HG03558 (cell line): Measurements from ENCODE around the gene CENPF.
"Not testable (repeated sequence)": the region's sequence is repeated elsewhere in the genome, so short reads cannot be mapped to it uniquely, and the experiment has no call there.

Source experiments
- ATAC-seq: cut with Tn5 transposase; IDR thresholded peaks from one replicate; pipeline ENCODE4 v1.9.1; 2021; ENCODE audit warnings: moderate number of reproducible peaks; ENCODE audit not compliant: unreplicated experiment; ENCODE audit errors: extremely low read depth

The CENPF gene

DNA sequence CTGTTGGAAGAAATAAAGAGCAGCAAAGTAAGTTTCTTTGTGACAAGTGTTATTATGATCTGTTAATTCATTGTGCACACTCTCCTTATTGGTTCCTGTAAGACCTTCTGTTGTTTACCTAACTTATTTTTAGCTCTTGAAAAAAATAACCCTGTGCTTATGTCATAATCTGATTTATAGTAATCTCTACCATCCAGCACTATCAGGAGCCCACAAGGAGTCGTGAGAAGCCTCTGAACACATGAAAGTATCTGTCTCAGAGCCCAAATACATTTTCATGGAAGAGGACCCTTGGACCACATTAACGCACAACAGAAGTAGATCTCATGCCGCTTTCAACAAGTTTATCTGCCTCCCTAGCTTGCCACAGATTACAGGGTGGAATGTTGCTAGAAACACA is 45.8 kb downstream of the CENPF start:
- ATAC-seq: no peak

- ATAC-seq: no peak
Observed at GRCh38 chr1:214649607-214650006, 46.6 kb downstream of the CENPF start.

DNA sequence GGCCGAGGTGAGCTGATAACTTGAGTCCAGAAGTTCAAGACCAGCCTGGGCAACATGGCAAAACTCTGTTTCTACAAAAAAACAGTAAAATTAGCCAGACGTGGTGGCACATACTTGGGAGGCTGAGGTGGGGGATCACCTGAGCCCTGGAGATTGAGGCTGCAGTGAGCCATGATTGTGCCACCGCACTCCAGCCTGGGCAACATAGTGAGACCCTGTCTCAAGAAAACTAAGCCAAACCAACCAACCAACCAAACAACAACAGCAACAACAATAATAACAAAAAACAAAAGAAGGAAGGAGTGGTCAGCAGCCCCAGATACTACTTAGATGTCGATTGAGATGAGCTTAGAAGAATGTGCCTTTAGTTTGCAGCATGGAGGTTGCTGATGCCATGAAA is 47.7 kb downstream of the CENPF start:
- ATAC-seq: no peak

GRCh38 chr1:214657299-214657698 is 54.3 kb downstream of the CENPF start:
- no peak for ATAC-seq

DNA sequence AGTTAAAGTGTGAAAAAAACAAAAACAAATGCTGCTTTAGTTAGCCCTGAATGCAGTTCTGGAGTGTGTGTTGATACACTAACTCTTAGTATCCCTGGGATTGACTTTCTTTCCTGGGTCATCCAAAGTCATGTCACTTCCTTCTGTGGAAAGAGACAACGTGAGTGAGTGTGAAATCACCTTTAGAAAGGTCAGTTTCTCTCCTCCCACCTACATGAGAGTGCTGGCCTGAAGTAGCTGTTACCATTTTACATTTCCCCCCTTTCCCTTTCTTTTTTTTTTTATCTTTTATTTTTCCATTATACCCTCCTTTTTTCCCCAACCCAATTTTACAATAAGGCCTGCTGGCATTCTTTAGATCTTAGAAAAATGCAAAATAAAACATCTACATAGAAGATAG is 55.2 kb downstream of the CENPF start:
- ATAC-seq: no peak

- no peak for ATAC-seq
Observed at GRCh38 chr1:214658785-214659184, 55.8 kb downstream of the CENPF start.

GRCh38 chr1:214660190-214660589 is 57.2 kb downstream of the CENPF start:
- ATAC-seq: no peak

DNA sequence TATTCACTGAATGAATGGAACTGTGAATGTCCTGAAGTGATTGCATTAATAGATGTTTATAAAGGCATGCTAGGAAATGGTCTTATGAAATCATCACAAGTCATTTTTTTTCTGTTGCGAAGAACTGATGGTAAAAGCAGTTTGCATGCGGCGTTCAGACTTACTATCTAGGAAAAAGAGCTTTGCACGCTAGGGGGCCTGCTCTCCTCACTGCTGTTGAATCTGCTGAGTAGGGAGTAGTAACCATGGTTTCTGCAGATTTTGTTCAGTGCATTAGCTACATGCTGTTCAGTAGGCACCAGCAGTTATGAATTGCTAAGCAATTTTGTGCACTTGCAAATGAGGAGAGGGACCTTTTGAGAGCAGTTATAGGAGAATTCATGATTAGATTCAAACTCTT is 57.9 kb downstream of the CENPF start:
- no peak for ATAC-seq

DNA sequence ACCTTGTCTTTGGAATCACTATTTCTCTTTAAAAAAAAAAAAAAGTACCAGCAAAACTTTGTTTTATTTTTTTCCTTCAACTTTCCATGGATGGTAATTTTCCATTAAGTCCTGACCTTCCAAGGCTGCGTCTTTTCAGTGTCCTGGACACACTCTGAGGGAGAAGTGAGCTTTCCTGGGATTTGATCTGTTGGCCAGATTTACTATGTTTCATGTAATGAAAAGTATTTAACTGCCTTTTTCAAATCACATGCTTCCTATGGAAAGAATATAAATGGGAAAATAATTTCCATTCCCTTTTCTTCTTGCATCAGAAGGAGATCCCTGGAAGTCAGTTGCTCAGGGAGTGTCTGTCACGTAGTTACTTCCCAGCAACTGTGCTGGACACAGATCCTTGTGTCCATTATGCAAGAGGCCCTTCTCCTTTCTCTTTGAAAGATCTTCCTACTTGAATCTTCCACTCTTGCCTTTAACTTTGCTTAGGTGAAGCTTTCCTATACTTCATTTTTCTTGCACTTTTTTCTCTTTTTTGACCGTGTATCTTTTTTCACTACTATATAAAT is 59.3 kb downstream of the CENPF start:
- ATAC-seq: no peak

GRCh38 chr1:214664651-214665433 is 61.8 kb downstream of the CENPF start:
- ATAC-seq: no peak

GRCh38 chr1:214665606-214666110 is 62.7 kb downstream of the CENPF start:
- no peak for ATAC-seq

DNA sequence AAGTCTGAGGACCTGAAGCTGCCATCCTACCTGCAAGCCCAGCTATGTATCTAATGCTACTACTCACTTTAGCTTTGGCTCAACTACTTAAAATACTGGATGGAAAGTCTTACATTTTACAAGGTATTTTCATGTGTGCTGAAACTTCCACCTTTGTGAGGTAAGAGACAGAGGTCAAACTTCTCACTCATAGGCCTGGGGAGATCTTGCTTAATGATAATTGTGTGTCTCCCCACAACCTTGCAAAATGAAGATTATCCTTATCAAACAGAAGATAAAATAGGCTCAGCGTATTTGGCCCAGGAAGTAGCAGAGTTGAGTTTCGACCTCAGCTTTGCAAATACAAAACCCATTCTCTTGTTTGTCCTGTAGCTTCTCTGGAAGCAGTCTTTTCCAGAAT is 63.7 kb downstream of the CENPF start:
- no peak for ATAC-seq

DNA sequence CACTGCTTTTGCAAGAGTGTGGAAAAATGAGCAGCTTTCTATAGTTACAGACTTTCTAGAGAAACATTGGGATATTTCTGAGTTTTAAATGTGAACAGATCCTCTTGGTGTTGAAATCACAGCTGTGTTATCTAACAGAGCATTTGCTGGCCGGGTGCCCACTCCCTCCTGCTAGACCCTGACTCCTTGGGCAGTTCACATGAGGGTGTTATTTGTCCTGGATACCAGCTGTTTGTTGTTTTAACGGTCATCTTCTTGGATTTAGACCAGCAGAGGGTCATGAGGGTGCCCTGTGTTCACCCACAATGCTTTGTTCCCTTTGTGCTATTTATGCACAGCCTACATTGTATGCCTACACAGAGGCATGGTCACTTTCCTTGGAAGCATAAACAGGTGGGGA is 67.1 kb downstream of the CENPF start:
- no peak for ATAC-seq

GRCh38 chr1:214673029-214673428 is 70.0 kb downstream of the CENPF start:
- ATAC-seq: not testable (repeated sequence)

DNA sequence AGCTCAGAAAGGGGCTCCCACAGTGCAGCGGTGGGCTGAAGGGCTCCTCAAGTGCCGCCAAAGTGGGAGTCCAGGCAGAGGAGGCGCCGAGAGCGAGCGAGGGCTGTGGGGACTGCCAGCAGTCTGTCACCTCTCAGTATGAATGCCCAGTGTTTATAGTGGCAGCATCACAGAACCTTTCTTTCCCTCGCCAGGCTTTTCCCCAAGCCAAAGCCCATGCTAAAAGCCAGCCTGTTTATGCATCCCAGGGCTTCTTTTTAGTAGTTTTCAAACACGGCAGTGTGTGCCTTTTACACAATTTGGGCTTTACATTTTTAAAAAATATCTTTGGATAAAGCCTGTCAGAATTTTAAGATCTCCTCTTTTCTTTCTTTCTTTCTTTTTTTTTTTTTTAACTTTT is 70.6 kb downstream of the CENPF start:
- no peak for ATAC-seq

GRCh38 chr1:214675524-214675923 is 72.5 kb downstream of the CENPF start:
- not testable (repeated sequence) for ATAC-seq

- ATAC-seq: no peak
Observed at GRCh38 chr1:214676747-214677146, 73.8 kb downstream of the CENPF start.

GRCh38 chr1:214677945-214678344 is 75.0 kb downstream of the CENPF start:
- ATAC-seq: no peak

DNA sequence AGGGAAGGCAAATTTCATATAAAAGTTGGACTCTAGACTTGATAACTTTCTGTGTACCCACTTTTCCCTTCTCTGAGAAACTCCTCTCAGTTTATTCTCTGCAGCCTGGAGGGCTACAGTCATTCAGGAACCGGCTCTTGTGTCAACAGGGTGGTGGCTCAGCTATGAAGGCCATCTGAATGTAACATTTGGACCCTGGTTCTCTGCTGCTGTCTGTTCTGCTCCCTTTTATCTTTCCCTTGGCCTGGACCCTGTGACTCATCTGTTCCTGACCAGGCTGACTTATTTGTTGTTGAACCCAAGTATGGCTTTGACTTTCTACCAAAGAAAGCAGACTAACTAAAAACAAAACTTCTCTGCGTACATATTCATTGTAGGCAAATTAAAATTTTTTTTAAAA is 75.4 kb downstream of the CENPF start:
- no peak for ATAC-seq

GRCh38 chr1:214683621-214684020 is 80.6 kb downstream of the CENPF start:
- ATAC-seq: no peak

DNA sequence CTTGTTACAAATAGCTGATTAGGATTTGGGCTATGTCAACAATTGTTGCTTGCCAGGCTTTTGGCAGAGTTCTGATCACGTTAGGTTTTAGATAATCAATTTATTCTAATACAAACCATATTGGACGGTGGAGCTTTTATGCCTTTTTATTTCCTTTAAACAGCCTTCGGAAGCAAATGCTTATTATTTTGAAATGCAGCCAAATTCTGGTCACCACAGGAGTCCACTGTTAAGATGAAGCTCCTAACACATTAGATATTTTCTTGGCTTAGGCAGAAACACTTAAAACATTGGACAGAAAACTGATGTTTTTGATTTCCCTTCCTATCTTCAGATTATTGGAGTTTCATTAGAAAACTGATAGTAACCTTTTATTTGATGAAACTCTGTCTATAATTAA is 82.9 kb downstream of the CENPF start:
- no peak for ATAC-seq

- no peak for ATAC-seq
Observed at GRCh38 chr1:214686497-214686896, 83.5 kb downstream of the CENPF start.
